HEK293 (cell line): Measurements from ENCODE around the gene CENPH.
"Not testable (repeated sequence)": the region's sequence is repeated elsewhere in the genome, so short reads cannot be mapped to it uniquely, and the experiment has no call there.

Source experiments
- CTCF ChIA-PET: fragments of 350-600 bp; formaldehyde crosslinking; extraction: SDS; loops from one replicate; lab custom pipeline; 2021; ENCODE audit warnings: antibody characterized with exemption; lab: Yijun Ruan, JAX
- POLR2A ChIA-PET: fragments of 300-600 bp; formaldehyde crosslinking; extraction: SDS; loops from one replicate; lab custom pipeline; 2020; ENCODE audit warnings: antibody characterized with exemption, inconsistent platforms; lab: Yijun Ruan, JAX
- H3K27ac ChIP-seq: fragments of 200-500 bp; sonication (Bioruptor generic); 2 replicates; pipeline ENCODE4 v1.5.1; 2014; ENCODE audit warnings: low read depth, low read length, control low read depth, inconsistent platforms; ENCODE audit errors: extremely low read depth
- H3K36me3 ChIP-seq, 2 experiments: fragments of 200-500 bp in 1 of 2; sonication (Bioruptor generic) in 1 of 2; 1 replicate in 1 of 2; 2 replicates in 1 of 2; pipeline ENCODE4 v1.5.1; 2014 to 2017; ENCODE audit warnings: inconsistent platforms in 2 of 2, low read length in 2 of 2; ENCODE audit not compliant: control insufficient read depth in 2 of 2, insufficient read depth in 1 of 2
- H3K4me1 ChIP-seq: fragments of 200-500 bp; sonication (Bioruptor generic); 2 replicates; pipeline ENCODE4 v1.5.1; 2014; ENCODE audit warnings: mild to moderate bottlenecking, low read length, inconsistent platforms; ENCODE audit not compliant: control insufficient read depth, insufficient read depth
- H3K4me3 ChIP-seq: 2 replicates; pipeline ENCODE4 v1.5.1; 2011; ENCODE audit warnings: low read depth, mild to moderate bottlenecking, control low read depth, low read length, moderate library complexity
- H3K9me3 ChIP-seq: fragments of 200-500 bp; sonication (Bioruptor generic); 2 replicates; pipeline ENCODE4 v1.5.1; 2014; ENCODE audit warnings: low read depth, low read length, inconsistent platforms; ENCODE audit not compliant: control insufficient read depth, insufficient read depth
- FEZF1 ChIP-seq: fragments of 450-650 bp; formaldehyde crosslinking; IDR thresholded peaks from 2 replicates; pipeline ENCODE4 v1.5.1; 2016; ENCODE audit warnings: missing biosample characterization, missing genetic modification characterization
- GLIS1 ChIP-seq: fragments of 450-650 bp; formaldehyde crosslinking; IDR thresholded peaks from 2 replicates; pipeline ENCODE4 v1.5.1; 2016; ENCODE audit warnings: missing biosample characterization, missing genetic modification characterization
- KLF10 ChIP-seq: fragments of 450-650 bp; IDR thresholded peaks from 2 replicates; pipeline ENCODE4 v1.5.1; 2018; ENCODE audit warnings: missing biosample characterization, mild to moderate bottlenecking, missing genetic modification characterization
- KLF16 ChIP-seq: fragments of 450-650 bp; formaldehyde crosslinking; IDR thresholded peaks from 2 replicates; pipeline ENCODE4 v1.5.1; 2017; ENCODE audit warnings: missing biosample characterization, missing genetic modification characterization
- RBAK ChIP-seq: fragments of 450-650 bp; formaldehyde crosslinking; IDR thresholded peaks from 2 replicates; pipeline ENCODE4 v1.5.1; 2016; ENCODE audit warnings: missing biosample characterization, missing genetic modification characterization
- SP2 ChIP-seq: fragments of 450-650 bp; formaldehyde crosslinking; IDR thresholded peaks from 2 replicates; pipeline ENCODE4 v1.5.1; 2016; ENCODE audit warnings: missing biosample characterization, missing genetic modification characterization
- SP3 ChIP-seq: fragments of 450-650 bp; formaldehyde crosslinking; IDR thresholded peaks from 2 replicates; pipeline ENCODE4 v1.5.1; 2016; ENCODE audit warnings: missing biosample characterization, missing genetic modification characterization
- SP7 ChIP-seq: fragments of 450-650 bp; formaldehyde crosslinking; IDR thresholded peaks from 2 replicates; pipeline ENCODE4 v1.5.1; 2016; ENCODE audit warnings: missing biosample characterization, missing genetic modification characterization
- TCF7L2 ChIP-seq: IDR thresholded peaks from 2 replicates; pipeline ENCODE4 v1.6.1; 2011; ENCODE audit warnings: low read depth, mild to moderate bottlenecking, inconsistent platforms, low read length, moderate library complexity, borderline replicate concordance
- ZBTB17 ChIP-seq: fragments of 450-650 bp; formaldehyde crosslinking; IDR thresholded peaks from 2 replicates; pipeline ENCODE4 v1.5.1; 2016; ENCODE audit warnings: missing biosample characterization, missing genetic modification characterization
- ZFHX2 ChIP-seq: fragments of 450-650 bp; formaldehyde crosslinking; conservative IDR thresholded peaks from 2 replicates; pipeline ENCODE4 v1.5.1; 2016; ENCODE audit warnings: missing biosample characterization, missing genetic modification characterization
- ZFP37 ChIP-seq: fragments of 450-650 bp; formaldehyde crosslinking; IDR thresholded peaks from 2 replicates; pipeline ENCODE4 v1.5.1; 2016; ENCODE audit warnings: missing biosample characterization, missing genetic modification characterization
- ZIC2 ChIP-seq: fragments of 450-650 bp; formaldehyde crosslinking; IDR thresholded peaks from 2 replicates; pipeline ENCODE4 v1.5.1; 2016; ENCODE audit warnings: missing biosample characterization, missing genetic modification characterization
- ZNF10 ChIP-seq: fragments of 450-650 bp; formaldehyde crosslinking; IDR thresholded peaks from 2 replicates; pipeline ENCODE4 v1.5.1; 2017; ENCODE audit warnings: missing biosample characterization, missing genetic modification characterization
- ZNF155 ChIP-seq: fragments of 450-650 bp; formaldehyde crosslinking; IDR thresholded peaks from 2 replicates; pipeline ENCODE4 v1.5.1; 2016; ENCODE audit warnings: missing biosample characterization, missing genetic modification characterization
- ZNF175 ChIP-seq: fragments of 450-650 bp; formaldehyde crosslinking; IDR thresholded peaks from 2 replicates; pipeline ENCODE4 v1.5.1; 2016; ENCODE audit warnings: missing biosample characterization, missing genetic modification characterization
- ZNF202 ChIP-seq: fragments of 450-650 bp; formaldehyde crosslinking; IDR thresholded peaks from 2 replicates; pipeline ENCODE4 v1.5.1; 2016; ENCODE audit warnings: missing biosample characterization, missing genetic modification characterization, borderline replicate concordance
- ZNF391 ChIP-seq: fragments of 450-650 bp; formaldehyde crosslinking; IDR thresholded peaks from 2 replicates; pipeline ENCODE4 v1.5.1; 2016; ENCODE audit warnings: low read depth, missing biosample characterization, missing genetic modification characterization, borderline replicate concordance
- ZNF394 ChIP-seq: fragments of 450-650 bp; formaldehyde crosslinking; IDR thresholded peaks from 2 replicates; pipeline ENCODE4 v1.5.1; 2016; ENCODE audit warnings: missing biosample characterization, missing genetic modification characterization, mild to moderate bottlenecking, moderate library complexity, borderline replicate concordance
- ZNF473 ChIP-seq: fragments of 450-650 bp; formaldehyde crosslinking; IDR thresholded peaks from 2 replicates; pipeline ENCODE4 v1.5.1; 2017; ENCODE audit warnings: missing biosample characterization, missing genetic modification characterization
- ZNF48 ChIP-seq: fragments of 450-650 bp; formaldehyde crosslinking; IDR thresholded peaks from 2 replicates; pipeline ENCODE4 v1.5.1; 2016; ENCODE audit warnings: missing biosample characterization, missing genetic modification characterization
- ZNF530 ChIP-seq: fragments of 450-650 bp; formaldehyde crosslinking; IDR thresholded peaks from 2 replicates; pipeline ENCODE4 v1.5.1; 2016; ENCODE audit warnings: low read depth, missing biosample characterization, missing genetic modification characterization
- ZNF561 ChIP-seq: fragments of 450-650 bp; IDR thresholded peaks from 2 replicates; pipeline ENCODE4 v1.5.1; 2018; ENCODE audit warnings: missing biosample characterization, missing genetic modification characterization, borderline replicate concordance
- ZNF626 ChIP-seq: fragments of 450-650 bp; sonication (Bioruptor Pico); formaldehyde crosslinking; IDR thresholded peaks from 2 replicates; pipeline ENCODE4 v1.5.1; 2018; ENCODE audit warnings: missing biosample characterization, missing genetic modification characterization, inconsistent platforms
- ZNF629 ChIP-seq: fragments of 450-650 bp; formaldehyde crosslinking; IDR thresholded peaks from 2 replicates; pipeline ENCODE4 v1.5.1; 2017; ENCODE audit warnings: missing biosample characterization, missing genetic modification characterization
- ZNF658 ChIP-seq: fragments of 450-650 bp; formaldehyde crosslinking; IDR thresholded peaks from 2 replicates; pipeline ENCODE4; 2016; ENCODE audit warnings: missing biosample characterization, missing genetic modification characterization
- ZNF843 ChIP-seq: fragments of 450-650 bp; formaldehyde crosslinking; IDR thresholded peaks from 2 replicates; pipeline ENCODE4 v1.5.1; 2016; ENCODE audit warnings: missing biosample characterization, missing genetic modification characterization
- TF ChIP-seq, protein P1 (sequence below): fragments of 450-650 bp; formaldehyde crosslinking; IDR thresholded peaks from 2 replicates; pipeline ENCODE4 v1.5.1; 2016; ENCODE audit warnings: missing biosample characterization, missing genetic modification characterization
- TF ChIP-seq, protein P2 (sequence below): fragments of 450-650 bp; formaldehyde crosslinking; IDR thresholded peaks from 2 replicates; pipeline ENCODE4 v1.5.1; 2016; ENCODE audit warnings: missing biosample characterization, missing genetic modification characterization
- TF ChIP-seq, protein P3 (sequence below): fragments of 450-650 bp; formaldehyde crosslinking; IDR thresholded peaks from 2 replicates; pipeline ENCODE4 v1.5.1; 2016; ENCODE audit warnings: missing biosample characterization, missing genetic modification characterization
- TF ChIP-seq, protein P4 (sequence below): fragments of 450-650 bp; formaldehyde crosslinking; conservative IDR thresholded peaks from 2 replicates; pipeline ENCODE4 v1.5.1; 2016; ENCODE audit warnings: low read depth, missing biosample characterization, missing genetic modification characterization

CENPH gene

GRCh38 chr5:69189162-69190086 is at the start of gene CENPH (continued):
- peak; percentile 70 for TF ChIP-seq KLF16 (tag by site-specific recombination)
- peak; percentile 85 for TF ChIP-seq ZFHX2
- peak; percentile 79 for TF ChIP-seq SP2 (tag by site-specific recombination)
- no peak; the same call in 1 of the 2 replicates for TF ChIP-seq ZNF391 (tag by site-specific recombination)
- TF ChIP-seq FEZF1 (tag by site-specific recombination), result peak; percentile 82
- peak; percentile 92 for TF ChIP-seq SP3 (tag by site-specific recombination)
- TF ChIP-seq GLIS1 (tag by site-specific recombination), result peak; percentile 55
- TF ChIP-seq ZNF394, result peak; percentile 54; the same call in 1 of the 2 replicates
- TF ChIP-seq ZNF48 (tag by site-specific recombination), result no peak
- TF ChIP-seq, protein P1, sequence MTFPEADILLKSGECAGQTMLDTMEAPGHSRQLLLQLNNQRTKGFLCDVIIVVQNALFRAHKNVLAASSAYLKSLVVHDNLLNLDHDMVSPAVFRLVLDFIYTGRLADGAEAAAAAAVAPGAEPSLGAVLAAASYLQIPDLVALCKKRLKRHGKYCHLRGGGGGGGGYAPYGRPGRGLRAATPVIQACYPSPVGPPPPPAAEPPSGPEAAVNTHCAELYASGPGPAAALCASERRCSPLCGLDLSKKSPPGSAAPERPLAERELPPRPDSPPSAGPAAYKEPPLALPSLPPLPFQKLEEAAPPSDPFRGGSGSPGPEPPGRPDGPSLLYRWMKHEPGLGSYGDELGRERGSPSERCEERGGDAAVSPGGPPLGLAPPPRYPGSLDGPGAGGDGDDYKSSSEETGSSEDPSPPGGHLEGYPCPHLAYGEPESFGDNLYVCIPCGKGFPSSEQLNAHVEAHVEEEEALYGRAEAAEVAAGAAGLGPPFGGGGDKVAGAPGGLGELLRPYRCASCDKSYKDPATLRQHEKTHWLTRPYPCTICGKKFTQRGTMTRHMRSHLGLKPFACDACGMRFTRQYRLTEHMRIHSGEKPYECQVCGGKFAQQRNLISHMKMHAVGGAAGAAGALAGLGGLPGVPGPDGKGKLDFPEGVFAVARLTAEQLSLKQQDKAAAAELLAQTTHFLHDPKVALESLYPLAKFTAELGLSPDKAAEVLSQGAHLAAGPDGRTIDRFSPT (tag by site-specific recombination), result no peak
- peak; percentile 66 for TF ChIP-seq ZBTB17
- peak; percentile 55 for TF ChIP-seq ZFP37
- peak; percentile 37; the same call in 1 of the 2 replicates for TF ChIP-seq TCF7L2
- TF ChIP-seq ZNF561 (tag by site-specific recombination), result peak; percentile 73
- TF ChIP-seq ZNF530 (tag by site-specific recombination), result no peak
- TF ChIP-seq, protein P2, sequence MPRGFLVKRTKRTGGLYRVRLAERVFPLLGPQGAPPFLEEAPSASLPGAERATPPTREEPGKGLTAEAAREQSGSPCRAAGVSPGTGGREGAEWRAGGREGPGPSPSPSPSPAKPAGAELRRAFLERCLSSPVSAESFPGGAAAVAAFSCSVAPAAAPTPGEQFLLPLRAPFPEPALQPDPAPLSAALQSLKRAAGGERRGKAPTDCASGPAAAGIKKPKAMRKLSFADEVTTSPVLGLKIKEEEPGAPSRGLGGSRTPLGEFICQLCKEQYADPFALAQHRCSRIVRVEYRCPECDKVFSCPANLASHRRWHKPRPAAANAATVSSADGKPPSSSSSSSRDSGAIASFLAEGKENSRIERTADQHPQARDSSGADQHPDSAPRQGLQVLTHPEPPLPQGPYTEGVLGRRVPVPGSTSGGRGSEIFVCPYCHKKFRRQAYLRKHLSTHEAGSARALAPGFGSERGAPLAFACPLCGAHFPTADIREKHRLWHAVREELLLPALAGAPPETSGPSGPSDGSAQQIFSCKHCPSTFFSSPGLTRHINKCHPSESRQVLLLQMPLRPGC (tag by site-specific recombination), result no peak; the same call in 1 of the 2 replicates
- peak; percentile 41; the same call in 1 of the 2 replicates for TF ChIP-seq ZNF843
- TF ChIP-seq ZNF202 (tag by site-specific recombination), result no peak
- 0 out of 2 replicates have a peak, but pooled peaks have one; percentile 60 for TF ChIP-seq KLF10 (tag by site-specific recombination)
- TF ChIP-seq ZNF155 (tag by site-specific recombination), result no peak
- TF ChIP-seq, protein P3, sequence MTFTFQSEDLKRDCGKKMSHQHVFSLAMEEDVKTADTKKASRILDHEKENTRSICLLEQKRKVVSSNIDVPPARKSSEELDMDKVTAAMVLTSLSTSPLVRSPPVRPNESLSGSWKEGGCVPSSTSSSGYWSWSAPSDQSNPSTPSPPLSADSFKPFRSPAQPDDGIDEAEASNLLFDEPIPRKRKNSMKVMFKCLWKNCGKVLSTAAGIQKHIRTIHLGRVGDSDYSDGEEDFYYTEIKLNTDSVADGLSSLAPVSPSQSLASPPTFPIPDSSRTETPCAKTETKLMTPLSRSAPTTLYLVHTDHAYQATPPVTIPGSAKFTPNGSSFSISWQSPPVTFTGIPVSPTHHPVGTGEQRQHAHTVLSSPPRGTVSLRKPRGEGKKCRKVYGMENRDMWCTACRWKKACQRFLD (tag by site-specific recombination), result no peak
- no peak for TF ChIP-seq ZNF10 (tag by site-specific recombination)
- no peak for TF ChIP-seq ZNF473
- TF ChIP-seq SP7 (tag by site-specific recombination), result peak; percentile 81
- TF ChIP-seq ZNF175 (tag by site-specific recombination), result no peak
- peak; percentile 60 for TF ChIP-seq ZIC2 (tag by site-specific recombination)
- TF ChIP-seq ZNF626 (tag by site-specific recombination), result no peak
- no peak for TF ChIP-seq RBAK (tag by site-specific recombination)
- peak; percentile 83 for TF ChIP-seq ZNF629 (tag by site-specific recombination)
- TF ChIP-seq ZNF658 (tag by site-specific recombination), result no peak
- TF ChIP-seq, protein P4, sequence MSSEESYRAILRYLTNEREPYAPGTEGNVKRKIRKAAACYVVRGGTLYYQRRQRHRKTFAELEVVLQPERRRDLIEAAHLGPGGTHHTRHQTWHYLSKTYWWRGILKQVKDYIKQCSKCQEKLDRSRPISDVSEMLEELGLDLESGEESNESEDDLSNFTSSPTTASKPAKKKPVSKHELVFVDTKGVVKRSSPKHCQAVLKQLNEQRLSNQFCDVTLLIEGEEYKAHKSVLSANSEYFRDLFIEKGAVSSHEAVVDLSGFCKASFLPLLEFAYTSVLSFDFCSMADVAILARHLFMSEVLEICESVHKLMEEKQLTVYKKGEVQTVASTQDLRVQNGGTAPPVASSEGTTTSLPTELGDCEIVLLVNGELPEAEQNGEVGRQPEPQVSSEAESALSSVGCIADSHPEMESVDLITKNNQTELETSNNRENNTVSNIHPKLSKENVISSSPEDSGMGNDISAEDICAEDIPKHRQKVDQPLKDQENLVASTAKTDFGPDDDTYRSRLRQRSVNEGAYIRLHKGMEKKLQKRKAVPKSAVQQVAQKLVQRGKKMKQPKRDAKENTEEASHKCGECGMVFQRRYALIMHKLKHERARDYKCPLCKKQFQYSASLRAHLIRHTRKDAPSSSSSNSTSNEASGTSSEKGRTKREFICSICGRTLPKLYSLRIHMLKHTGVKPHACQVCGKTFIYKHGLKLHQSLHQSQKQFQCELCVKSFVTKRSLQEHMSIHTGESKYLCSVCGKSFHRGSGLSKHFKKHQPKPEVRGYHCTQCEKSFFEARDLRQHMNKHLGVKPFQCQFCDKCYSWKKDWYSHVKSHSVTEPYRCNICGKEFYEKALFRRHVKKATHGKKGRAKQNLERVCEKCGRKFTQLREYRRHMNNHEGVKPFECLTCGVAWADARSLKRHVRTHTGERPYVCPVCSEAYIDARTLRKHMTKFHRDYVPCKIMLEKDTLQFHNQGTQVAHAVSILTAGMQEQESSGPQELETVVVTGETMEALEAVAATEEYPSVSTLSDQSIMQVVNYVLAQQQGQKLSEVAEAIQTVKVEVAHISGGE (tag by site-specific recombination), result peak; percentile 66

DNA sequence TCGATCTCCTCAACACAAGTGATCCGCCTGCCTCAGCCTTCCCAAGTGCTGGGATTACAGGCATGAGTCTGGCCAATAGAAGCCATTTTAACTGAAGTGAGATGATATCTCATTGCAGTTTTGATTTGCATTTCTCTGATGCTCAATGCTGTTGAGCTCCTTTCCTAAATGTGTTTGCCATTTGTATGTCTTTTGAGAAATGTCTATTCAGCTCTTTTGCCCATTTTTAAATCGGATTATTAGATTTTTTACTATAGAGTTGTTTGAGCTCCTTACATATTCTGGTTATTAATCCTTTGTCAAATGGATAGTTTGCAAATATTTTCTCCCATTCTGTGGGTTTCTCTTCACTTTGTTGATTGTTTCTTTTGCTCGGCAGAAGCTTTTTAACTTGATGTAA is 49.1 kb upstream of the CENPH start:
- H3K4me1 ChIP-seq, H3K9me3 ChIP-seq, CTCF ChIA-PET, POLR2A ChIA-PET, H3K27ac ChIP-seq, H3K4me3 ChIP-seq, H3K36me3 ChIP-seq: not testable (repeated sequence)
